ENCODE results near the gene TSPAN14. TPM values are rescaled to one million over a fixed set of nuclear protein-coding genes. Genes with fewer than 3 reads are reported as not detected.
"Not testable (repeated sequence)": the region's sequence is repeated elsewhere in the genome, so short reads cannot be mapped to it uniquely, and the experiment has no call there.

The TSPAN14 gene
- total RNA-seq: 10 to 100 TPM; 85.6 TPM
- long read RNA-seq, full-length matches to known transcripts: 4 of 35 reads
- long read RNA-seq, partial matches to known transcripts: 0 of 35 reads
- long read RNA-seq, other reads (novel, unspliced or antisense): 31 of 35 reads

GRCh38 chr10:80453842-80454512 lies at the start of gene TSPAN14:
TSS of gene TSPAN14 (plus strand) at chr10:80454310. CDS start at chr10:80489234, 34,924 bp downstream.
- DNase-seq (peak; percentile 88 to 89), ATAC-seq (peak; percentile 73)
- intact Hi-C loops (cut with DNase I, micrococcal nuclease): no loop called here

GRCh38 chr10:80405035-80405434 lies 49.1 kb upstream of the TSPAN14 start:
- ATAC-seq (no peak), DNase-seq (no peak)
- intact Hi-C loops (cut with DNase I, micrococcal nuclease): no loop called here

GRCh38 chr10:80405626-80406025 lies 48.5 kb upstream of the TSPAN14 start:
- DNase-seq: no peak
- no peak for ATAC-seq
- intact Hi-C loops (cut with DNase I, micrococcal nuclease): no loop called here

- intact Hi-C loops (cut with DNase I, micrococcal nuclease): no loop called here
- DNase-seq (no peak), ATAC-seq (no peak)
Observed at GRCh38 chr10:80406204-80406603, 47.9 kb upstream of the TSPAN14 start.

GRCh38 chr10:80407812-80408241 lies 46.3 kb upstream of the TSPAN14 start:
- ATAC-seq (peak; percentile 64), DNase-seq (peak; percentile 53 to 62)
- intact Hi-C loops (cut with DNase I, micrococcal nuclease): no loop called here

GRCh38 chr10:80408242-80409101 lies 45.6 kb upstream of the TSPAN14 start, which contains the start of gene PRXL2A:
TSS of gene PRXL2A (plus strand) at chr10:80408551. CDS start at chr10:80420468, 11,917 bp downstream.
- DNase-seq (peak; percentile 88 to 93), ATAC-seq (peak; percentile 82)
- intact Hi-C loops (cut with DNase I, micrococcal nuclease): no loop called here

- DNase-seq (peak; percentile 34 to 42), ATAC-seq (peak; percentile 14)
- intact Hi-C loops (cut with DNase I, micrococcal nuclease): no loop called here
Observed at GRCh38 chr10:80409121-80409520, 45.0 kb upstream of the TSPAN14 start.

GRCh38 chr10:80410122-80410521 lies 44.0 kb upstream of the TSPAN14 start:
- peak; percentile 63 for ATAC-seq
- intact Hi-C loops (cut with DNase I, micrococcal nuclease): no loop called here
- peak; percentile 59 to 64 for DNase-seq

- DNase-seq (peak in 1 of 2 donors; percentile 37), ATAC-seq (peak; percentile 45)
- intact Hi-C loops (cut with DNase I, micrococcal nuclease): no loop called here
Observed at GRCh38 chr10:80410578-80411145, 43.4 kb upstream of the TSPAN14 start.

GRCh38 chr10:80411267-80411668 lies 42.8 kb upstream of the TSPAN14 start:
- DNase-seq (peak; percentile 42 to 51), ATAC-seq (no peak)
- intact Hi-C loops (cut with DNase I, micrococcal nuclease): no loop called here

- no peak for ATAC-seq
- DNase-seq: no peak
- intact Hi-C loops (cut with DNase I, micrococcal nuclease): no loop called here
Observed at GRCh38 chr10:80411681-80412220, 42.4 kb upstream of the TSPAN14 start.

- intact Hi-C loops (cut with DNase I, micrococcal nuclease): no loop called here
- no peak for DNase-seq
- no peak for ATAC-seq
Observed at GRCh38 chr10:80412486-80412885, 41.6 kb upstream of the TSPAN14 start.

GRCh38 chr10:80413271-80413996 lies 40.7 kb upstream of the TSPAN14 start:
- ATAC-seq: no peak
- intact Hi-C loops (cut with DNase I, micrococcal nuclease): no loop called here
- DNase-seq: peak; percentile 27 to 34

GRCh38 chr10:80414142-80414895 lies 39.8 kb upstream of the TSPAN14 start:
- intact Hi-C loops (cut with DNase I, micrococcal nuclease): no loop called here
- ATAC-seq (peak; percentile 78), DNase-seq (peak; percentile 30 to 61)

- DNase-seq (no peak), ATAC-seq (peak; percentile 28)
- intact Hi-C loops (cut with DNase I, micrococcal nuclease): no loop called here
Observed at GRCh38 chr10:80415734-80416478, 38.2 kb upstream of the TSPAN14 start.

GRCh38 chr10:80416479-80417098 lies 37.5 kb upstream of the TSPAN14 start:
- intact Hi-C loops (cut with DNase I, micrococcal nuclease): no loop called here
- DNase-seq: peak in 1 of 2 donors; percentile 59
- ATAC-seq: no peak

- DNase-seq; intact Hi-C loops (cut with DNase I, micrococcal nuclease); ATAC-seq: not testable (repeated sequence)
Observed at GRCh38 chr10:80417256-80417655, 36.9 kb upstream of the TSPAN14 start.
